Measurements from ENCODE around the gene PYDC1.
"Not testable (repeated sequence)": the region's sequence is repeated elsewhere in the genome, so short reads cannot be mapped to it uniquely, and the experiment has no call there.

PYDC1 gene

GRCh38 chr16:31221357-31222160 is 4.6 kb upstream of the PYDC1 start:
- DNase-seq (ENCODE audit: low read depth, low spot score), result no peak

GRCh38 chr16:31219154-31219741 is 2.3 kb upstream of the PYDC1 start:
- no peak for DNase-seq (ENCODE audit: low read depth, low spot score)

DNA sequence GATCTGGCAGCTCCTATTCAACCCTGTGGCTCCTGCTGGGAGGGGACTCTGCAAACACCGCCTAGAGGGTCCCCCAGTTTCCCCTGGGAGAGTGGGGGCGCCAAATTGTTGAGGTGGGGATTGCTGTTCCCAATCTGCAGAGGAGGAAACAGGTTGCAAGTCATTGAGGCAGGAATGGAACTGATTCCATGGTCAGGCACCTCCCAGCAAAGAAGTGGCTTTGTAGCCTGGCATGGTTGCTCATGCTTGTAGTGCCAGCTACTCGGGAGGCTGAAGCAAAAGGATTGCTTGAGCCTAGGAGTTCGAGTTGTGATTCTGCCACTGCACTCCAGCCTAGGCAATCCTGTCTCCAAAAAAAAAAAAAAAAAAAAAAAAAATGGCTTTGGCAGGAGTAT is 198 bp upstream of the PYDC1 start:
- no peak for DNase-seq (ENCODE audit: low read depth, low spot score)

DNA sequence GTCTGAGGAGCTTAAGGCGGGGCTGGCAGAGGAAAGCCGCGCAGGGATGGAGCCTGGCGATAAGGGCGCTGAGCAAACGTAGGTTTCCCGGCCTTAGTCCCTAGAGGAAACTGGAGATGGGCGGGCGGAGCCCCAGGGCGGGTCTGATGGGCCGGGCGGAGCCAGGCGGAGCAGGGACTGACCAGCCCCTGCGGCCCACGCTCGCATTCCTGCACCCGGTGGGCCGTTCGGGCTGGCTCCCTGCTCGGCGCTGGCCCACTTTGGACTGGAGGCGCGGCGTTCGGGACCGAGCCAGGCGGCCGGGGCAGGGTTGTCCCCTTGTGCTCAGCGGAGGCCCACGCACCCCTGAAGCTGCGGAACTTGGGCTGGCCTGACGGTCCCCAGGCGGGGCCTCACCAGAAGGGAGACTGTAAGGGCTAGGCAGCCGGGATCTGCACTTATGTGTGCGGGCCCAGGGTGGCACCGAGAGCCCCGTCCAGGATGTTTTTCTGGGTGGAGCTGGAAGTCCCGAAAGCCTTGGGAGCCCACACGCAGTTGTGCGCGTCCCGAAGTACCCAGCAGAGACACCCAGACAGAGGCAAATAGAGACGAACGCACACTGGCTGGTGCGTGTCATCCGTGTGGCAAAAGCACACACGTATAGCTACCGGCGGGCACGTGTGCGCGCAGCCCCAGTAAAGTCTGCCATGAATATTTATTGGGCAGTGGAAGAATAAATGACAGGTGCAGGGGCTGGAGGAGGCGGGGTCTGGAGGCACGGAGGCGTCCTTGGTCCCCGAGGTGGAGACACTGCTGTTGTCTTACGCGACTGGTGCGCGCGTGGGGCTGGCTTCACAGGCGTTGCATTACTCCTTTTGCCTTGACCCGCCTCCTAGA is 1.4 kb downstream of the PYDC1 start:
- DNase-seq (ENCODE audit: low read depth, low spot score), result no peak

DNA sequence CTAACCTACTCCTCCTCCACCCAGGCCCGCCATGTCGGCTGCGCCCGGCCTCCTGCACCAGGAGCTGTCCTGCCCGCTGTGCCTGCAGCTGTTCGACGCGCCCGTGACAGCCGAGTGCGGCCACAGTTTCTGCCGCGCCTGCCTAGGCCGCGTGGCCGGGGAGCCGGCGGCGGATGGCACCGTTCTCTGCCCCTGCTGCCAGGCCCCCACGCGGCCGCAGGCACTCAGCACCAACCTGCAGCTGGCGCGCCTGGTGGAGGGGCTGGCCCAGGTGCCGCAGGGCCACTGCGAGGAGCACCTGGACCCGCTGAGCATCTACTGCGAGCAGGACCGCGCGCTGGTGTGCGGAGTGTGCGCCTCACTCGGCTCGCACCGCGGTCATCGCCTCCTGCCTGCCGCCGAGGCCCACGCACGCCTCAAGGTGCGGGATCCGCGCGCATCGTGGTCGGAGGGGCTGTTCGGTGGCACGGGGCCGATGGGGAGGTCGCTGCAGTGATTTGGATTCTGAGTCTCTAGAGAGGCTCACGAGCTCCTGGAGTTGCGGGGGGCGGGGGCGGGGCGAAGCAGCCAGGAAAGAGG is 2.1 kb downstream of the PYDC1 start:
- no peak for DNase-seq (ENCODE audit: low read depth, low spot score)

- no peak for DNase-seq (ENCODE audit: low read depth, low spot score)
Observed at GRCh38 chr16:31213877-31214707, 2.8 kb downstream of the PYDC1 start, which contains the start of gene TRIM72. Gene TRIM72 (plus strand): TSS chr16:31214119. CDS start chr16:31214739, 620 bp downstream.

DNA sequence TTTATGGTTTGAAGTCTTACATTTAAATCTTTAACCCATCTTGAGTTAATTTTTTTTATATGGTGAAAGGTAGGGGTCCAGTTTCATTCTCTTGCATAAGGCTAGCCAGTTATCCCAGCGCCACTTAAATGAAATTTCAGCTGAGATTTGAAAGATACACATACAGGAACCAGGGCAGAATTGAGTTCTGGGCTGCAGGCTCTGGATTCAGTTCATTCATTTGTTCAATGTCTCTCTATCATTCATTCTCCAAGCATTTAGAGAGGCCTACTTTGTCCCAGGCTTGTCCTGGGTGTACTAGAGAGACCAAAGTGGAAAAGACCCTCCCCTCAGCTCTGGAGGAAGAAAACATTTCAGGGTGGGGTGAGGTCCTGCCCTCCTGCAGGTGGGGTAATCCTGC is 3.6 kb downstream of the PYDC1 start:
- no peak for DNase-seq (ENCODE audit: low read depth, low spot score)

DNA sequence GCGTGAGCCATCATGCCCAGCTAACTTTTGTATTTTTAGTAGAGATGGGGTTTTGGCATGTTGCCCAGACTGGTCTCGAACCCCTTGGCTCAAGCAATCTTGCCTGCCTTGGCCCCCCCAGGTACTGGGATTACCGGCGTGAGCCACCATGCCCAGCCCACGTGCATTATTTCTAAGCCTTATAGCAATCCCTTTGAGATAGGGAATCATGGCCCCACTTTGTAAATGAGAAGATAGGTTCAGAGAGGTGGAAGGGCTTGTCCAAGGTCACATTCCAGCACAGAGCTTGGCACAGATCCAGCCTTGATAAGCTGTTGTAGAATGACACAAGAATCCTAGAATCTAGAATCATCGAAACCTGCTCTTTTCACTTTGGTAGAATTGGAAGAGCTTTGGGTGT is 10.2 kb downstream of the PYDC1 start:
- DNase-seq (ENCODE audit: low read depth, low spot score), result no peak

- DNase-seq (ENCODE audit: low read depth, low spot score), result no peak
Observed at GRCh38 chr16:31204871-31205666, 11.9 kb downstream of the PYDC1 start.

- no peak for DNase-seq (ENCODE audit: low read depth, low spot score)
Observed at GRCh38 chr16:31202414-31203375, 14.2 kb downstream of the PYDC1 start, which contains the start of gene PYCARD. Gene PYCARD (minus strand): TSS chr16:31202760. CDS start chr16:31202690, 70 bp downstream.

DNA sequence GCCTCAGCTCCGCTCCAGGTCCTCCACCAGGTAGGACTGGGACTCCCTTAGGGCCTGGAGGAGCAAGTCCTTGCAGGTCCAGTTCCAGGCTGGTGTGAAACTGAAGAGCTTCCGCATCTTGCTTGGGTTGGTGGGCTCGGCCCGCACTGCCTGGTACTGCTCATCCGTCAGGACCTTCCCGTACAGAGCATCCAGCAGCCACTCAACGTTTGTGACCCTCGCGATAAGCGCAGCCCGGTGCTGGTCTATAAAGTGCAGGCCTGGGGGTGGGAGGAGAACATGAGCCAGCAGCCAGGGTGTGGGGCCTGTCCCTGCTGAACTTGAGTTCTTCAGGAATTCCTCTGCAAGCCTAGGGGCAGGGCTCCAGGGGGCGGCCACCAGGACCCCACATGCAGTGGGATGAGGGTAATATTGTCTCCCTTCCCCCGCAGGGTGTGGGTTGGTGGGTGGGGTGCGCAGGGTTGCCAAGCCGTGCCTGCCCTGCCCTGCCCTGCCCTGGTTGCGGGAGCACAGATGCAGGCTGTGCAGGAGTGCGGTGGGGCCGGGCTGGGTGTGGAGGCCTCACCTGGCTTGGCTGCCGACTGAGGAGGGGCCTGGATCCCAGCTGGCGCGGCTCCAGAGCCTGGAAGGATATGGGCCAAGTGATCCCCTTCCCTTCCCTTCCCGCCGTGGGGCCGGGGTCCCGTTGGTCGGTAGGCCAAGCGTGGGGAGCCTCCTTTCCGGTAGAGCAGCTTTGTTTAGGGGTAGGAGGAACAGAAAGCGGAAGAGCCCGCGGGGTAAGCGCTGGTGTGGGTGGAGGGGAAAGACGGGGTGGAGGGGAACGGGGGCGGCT is 15.1 kb downstream of the PYDC1 start:
- DNase-seq (ENCODE audit: low read depth, low spot score), result no peak

- DNase-seq (ENCODE audit: low read depth, low spot score), result no peak
Observed at GRCh38 chr16:31200821-31201568, 15.9 kb downstream of the PYDC1 start.

- not testable (repeated sequence) for DNase-seq (ENCODE audit: low read depth, low spot score)
Observed at GRCh38 chr16:31200111-31200510, 16.8 kb downstream of the PYDC1 start.

DNA sequence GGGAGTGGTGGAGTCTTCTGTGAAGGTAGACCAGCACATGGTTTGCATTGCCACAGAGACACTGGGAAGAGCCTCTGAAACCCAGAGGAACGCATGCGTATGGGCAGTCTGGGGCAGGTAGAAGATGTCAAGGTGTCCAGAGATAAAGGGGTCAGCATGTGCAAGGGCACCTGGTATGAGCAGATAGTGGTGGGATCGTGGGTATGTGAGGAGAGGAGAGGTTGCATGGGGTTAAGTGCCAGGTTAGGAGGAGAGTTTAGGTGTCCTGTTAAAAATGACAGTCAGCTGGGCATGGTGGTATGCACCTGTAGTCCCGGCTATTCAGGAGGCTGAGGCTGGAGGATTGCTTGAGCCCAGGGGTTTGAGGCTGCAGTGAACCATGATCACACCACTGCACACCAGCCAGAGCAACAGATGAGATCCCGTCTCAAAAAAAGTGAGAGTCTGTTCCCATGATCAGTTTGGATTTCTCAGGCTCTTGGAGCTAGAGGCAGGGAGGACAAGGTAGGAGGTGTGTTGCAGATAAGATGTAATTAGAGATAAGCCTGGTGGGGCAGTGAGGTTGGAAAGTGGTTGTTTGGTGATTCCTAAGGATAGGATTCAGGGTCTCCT is 17.4 kb downstream of the PYDC1 start:
- DNase-seq (ENCODE audit: low read depth, low spot score), result no peak

DNA sequence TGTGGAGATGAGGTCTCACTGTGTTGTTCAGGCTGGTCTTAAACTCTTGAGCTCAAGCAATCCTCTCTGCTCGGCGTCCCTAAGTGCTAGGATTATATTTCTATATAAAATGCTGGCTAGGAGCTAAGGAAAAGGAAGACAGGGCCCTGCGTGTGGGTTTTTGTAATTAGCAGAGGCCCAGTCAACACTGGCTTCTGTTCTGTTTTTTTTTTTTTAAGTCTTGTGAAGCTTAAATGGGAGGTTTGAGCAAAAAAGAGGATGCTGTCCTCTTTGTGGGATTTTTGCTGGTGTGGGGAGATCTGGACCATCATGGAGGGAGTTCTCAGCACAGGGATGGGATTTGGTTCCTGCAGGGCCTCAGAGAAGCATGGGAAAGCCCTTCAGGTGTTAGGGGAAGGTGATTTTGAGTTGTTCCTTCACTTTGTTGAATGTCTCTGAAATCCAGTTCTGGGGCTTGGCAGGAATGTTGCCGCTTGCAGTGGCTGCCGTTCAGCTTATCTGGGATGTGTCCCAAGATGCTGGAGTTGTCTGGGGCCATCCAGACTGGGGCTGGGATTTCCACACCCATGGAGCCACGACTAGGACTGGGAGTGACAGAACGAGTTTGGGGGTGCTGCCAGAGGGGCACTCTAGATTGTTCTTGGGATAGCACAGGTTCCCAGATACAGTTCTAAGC is 18.6 kb downstream of the PYDC1 start:
- no peak for DNase-seq (ENCODE audit: low read depth, low spot score)
